ENCODE results near the gene EPHA5.

The EPHA5 gene

DNA sequence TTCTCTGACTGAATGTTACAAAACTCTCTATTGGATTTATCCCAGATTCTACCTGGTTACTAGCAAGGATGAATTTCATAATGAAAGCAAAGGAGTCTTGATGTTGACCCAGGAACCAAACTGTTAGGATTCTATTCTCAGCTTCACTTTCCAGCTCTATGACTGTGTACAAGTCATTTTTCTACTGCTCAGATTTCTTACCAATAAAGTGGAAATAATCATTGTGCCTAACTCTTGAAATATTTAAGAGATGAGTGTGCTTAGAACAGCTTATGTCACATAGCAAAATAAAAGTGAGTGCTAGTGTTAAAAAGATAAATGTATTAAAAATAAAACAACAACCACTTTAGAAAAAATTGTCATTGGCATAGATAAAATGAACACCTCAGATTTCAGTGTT is 45.6 kb downstream of the EPHA5 start:
- ATAC-seq (no peak), DNase-seq (no peak)

DNA sequence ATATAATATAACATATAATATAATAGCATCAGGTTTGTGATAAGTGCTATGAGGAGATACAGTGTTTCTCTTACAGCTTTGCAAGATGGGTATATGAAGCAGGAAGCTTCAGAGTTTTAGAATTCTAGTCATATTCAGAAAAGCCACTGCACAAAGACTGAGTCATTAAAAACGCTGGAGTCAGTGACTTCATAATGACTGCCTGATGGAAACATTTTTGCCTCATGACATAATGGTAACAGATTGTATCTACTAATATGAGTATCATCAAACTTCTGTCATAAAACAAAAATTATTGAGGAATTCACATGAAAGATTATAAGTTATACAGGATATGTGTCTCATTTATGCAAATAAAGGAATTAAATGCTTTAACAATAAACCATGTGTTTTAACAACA is 46.8 kb downstream of the EPHA5 start:
- ATAC-seq: no peak
- DNase-seq: no peak

DNA sequence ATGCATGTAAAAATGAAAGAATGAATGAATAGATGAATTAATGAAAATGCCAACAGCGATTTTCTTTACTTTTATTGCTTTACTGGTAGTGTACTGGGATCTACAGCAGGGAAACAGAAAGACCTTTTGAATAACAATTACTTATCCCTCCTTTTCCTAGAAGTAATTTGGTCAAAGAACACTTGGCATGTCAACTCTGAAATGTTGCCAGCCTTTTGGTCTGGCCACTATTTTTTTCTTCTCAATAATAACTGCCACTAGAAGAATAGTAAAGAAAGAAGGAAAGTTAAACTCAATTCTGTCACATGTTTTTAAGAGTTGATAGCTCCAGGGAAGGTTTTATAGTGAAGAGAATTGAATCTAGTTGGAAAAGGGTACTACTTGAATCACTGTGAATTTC is 52.9 kb downstream of the EPHA5 start:
- ATAC-seq (no peak), DNase-seq (no peak)

DNA sequence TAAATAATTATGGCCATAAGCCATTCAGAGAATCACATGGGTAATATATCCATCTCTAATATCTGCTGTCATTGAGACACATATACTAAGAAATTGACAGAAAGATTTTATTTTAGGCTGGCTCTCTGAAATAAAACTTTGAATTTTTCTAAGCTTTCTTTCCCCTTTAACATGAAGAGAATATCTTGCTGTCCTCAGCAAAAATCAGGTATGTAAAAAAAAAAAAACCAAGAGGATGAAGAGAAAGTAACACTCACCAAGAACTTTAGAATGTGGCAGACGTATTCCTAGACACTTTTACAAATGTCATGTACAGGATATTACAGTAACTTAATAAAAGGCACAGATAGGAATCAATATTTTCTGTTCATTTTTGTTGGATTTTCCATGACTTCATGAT is 65.8 kb downstream of the EPHA5 start:
- no peak for DNase-seq
- no peak for ATAC-seq

DNA sequence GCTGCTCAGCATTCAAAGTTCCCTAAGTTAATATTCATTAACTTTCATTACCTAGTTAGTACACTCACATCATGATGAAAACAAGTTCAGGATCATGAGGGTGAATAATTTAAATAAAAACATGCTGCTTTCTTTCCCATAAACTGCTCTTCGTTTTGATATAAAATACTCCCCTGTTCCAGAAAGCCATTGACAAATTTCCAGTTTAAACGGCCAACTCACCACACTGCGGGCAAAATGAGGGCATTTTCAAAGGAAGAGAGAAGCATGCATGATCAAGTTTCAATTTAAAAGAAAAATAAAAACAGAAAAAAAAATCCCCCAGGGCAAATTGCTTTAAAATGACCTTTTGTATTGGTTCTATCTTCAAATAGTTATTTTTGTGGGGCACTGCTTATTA is 69.6 kb downstream of the EPHA5 start:
- DNase-seq (no peak), ATAC-seq (no peak)

DNA sequence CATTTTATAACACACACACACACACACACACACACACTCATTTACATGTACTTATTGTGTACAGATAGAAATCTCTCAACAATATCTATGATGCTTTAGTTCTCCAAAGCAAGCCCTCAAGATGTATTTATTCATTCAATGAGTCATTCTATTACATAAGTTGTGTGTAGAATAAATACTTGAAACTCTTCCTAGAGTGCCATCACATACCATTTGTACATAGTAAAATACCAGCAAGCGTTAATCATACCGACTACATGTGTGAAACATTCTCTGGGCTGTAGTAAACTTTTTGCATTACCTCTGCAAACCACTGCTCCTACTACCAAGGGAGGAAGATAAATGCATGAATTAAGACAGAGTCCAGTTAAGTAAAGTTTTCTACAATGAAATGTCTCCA is 70.9 kb downstream of the EPHA5 start:
- no peak for DNase-seq
- ATAC-seq: no peak

DNA sequence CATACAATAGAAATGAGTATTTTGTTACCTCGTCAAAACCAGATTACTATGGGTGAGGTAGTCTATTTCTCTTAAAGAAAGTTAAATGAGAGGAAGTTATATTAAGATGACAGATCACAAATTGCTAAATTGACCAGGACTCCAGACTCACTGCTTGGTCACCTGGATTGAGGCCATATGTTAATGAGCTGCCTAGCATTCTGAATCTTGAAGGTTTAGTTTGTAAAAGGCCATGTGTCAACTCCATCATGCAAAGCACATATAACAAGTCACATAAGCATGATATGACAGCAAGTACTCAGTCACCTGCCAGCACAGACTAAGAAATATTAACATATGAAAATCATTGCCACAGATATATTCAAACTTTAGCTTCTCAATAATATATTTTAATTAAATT is 72.6 kb downstream of the EPHA5 start:
- ATAC-seq (no peak), DNase-seq (no peak)

DNA sequence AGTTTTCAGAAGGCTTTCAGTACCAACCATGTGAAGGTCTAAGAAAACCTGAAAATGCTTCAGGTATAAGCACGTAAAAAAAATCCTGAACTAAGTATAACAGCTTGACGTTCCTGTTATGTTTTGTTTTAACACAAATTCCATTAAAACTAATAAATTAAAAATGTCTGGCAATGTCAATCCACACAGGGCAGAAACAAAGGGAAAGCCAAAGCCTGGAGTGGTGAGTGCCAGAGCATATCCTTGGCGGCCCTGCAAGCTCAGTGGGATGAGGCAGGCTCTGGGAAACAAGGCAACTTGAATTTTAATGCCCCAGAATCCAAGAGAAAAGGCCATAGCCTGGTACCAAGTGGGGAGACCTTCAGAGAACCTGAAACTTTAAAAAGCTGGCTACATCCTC is 78.2 kb downstream of the EPHA5 start:
- ATAC-seq (no peak), DNase-seq (no peak)

DNA sequence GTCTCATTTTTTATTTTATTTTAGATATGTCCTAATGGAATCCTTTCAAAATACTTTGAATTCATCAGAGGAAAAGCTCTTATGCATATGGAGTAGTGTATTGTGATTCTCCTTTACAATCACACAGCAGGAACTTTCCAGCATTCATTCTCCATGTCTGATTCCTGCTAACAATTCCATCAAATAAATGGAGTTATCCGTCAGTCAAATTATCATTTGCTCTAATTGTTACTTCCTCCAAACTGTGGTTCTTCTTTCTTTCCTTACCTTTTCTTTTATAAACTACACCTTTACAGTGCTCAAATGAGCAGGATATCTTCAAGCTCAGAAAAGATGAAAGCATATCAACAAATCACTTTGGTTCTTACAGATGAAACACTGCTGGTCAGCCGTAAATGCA is 80.4 kb downstream of the EPHA5 start:
- no peak for ATAC-seq
- DNase-seq: no peak

DNA sequence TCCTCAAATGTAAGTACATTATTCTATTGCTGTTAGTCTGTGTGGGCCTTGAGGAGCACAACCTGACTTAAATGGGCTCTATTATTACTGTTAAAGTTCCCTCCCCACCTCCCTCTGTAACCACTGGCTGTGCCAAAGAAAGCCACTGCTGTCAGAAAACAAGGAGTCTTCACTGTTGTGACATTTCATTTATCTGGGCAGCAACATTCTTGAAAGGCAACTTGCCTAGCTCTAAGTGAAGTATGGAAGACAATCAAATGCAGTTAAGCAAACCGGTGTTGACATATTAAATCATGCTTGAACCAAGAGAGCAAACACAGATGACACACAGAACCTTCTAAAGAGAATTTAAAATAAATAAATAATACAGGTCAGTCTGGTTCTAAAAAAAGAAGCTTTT is 81.0 kb downstream of the EPHA5 start:
- ATAC-seq (no peak), DNase-seq (no peak)

DNA sequence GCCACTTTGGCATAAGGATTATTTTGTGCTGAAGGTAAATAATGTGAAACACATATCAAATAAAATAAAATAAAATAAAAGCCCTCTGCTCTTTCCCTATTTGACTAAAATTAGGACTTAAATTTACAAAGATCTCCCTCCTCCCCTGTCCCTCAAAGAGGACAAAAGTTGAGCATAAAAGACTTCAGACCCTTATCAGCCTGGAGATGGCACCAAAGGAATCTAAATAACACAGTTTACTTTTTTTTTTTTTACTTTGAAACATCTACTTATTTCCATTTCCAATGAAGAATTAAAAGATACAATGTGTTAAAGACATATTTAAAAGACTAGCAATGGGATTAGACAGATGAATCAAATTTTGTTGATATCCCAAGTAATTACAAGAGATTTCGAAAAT is 89.7 kb downstream of the EPHA5 start:
- ATAC-seq (no peak), DNase-seq (no peak)

DNA sequence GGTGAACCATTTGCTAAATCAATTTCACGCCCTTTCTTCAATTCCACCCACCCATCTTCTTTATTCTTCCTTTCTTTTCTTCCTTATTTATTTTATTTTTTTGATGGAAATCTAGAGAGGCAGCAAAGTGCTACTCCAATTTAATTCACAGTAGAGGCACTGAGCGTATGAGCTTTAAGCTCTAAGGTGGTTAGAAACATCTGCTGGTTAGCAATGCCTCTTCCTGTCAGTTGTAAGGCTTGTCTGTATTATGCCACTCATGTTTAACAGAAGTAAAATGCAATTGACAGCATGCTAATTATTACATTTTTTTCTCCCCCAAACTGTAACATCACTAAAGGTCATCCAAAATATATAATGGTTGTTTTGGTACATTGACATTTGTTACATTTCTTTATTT is 103.8 kb downstream of the EPHA5 start:
- no peak for ATAC-seq

DNA sequence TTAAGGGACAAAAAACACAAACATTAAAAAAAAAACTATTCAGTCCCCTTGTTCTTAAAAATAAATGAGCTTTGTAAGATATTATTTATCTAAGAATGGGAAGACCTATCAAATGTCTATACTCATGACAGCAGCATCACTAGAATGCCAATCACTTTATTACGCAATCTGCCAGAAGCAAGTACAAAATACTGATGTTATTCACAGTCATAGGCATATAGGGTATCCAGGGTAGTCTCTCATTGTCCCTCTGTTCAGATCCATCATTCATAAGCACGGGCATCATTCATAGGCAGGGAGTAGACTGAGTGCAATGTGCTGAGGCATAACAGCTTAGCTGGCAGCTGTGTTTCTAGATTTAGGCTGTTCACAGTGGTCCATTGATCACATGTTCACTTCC is 109.1 kb downstream of the EPHA5 start:
- no peak for DNase-seq
- no peak for ATAC-seq

More for the DNA sequence above, 103.8 kb downstream of the EPHA5 start:
- no peak for DNase-seq

DNA sequence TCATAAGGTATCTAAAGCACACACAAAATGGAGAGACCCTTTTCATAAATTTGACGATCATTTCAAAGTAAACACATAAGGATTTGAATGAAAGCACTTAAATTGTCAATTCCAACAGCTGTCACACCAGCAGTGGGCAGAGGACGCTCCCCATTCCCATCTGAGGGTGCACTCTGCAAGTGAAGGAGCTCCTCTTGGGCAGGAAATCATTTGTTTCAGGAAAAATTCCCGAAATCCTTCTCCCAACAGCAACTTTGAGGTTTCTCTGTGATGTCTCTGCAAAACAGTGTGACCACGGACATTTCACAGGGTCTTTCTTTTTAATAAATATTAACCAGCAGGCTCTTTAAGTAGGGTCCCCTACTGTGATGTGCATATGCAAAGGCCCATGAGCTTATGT is 111.0 kb downstream of the EPHA5 start:
- ATAC-seq: no peak
- DNase-seq: no peak

DNA sequence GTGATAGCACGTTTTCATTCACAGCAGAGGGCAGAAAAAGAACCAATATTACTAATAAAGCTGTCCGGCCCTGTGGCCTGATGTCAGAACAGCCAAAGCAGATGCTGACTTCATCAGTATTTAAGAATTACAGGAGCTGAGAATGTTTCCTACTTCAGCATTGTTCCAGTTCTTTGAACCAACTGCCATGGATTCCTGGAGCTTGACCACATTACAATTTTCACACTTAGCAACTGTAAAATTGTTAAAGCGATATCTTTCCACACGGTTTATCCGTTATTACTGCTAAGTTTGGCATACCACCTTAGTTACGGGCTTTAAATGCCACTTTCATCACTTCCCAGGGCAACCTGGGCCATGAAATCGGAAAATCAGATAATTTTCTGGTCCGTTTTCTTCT is 118.2 kb downstream of the EPHA5 start:
- ATAC-seq (no peak), DNase-seq (no peak)

DNA sequence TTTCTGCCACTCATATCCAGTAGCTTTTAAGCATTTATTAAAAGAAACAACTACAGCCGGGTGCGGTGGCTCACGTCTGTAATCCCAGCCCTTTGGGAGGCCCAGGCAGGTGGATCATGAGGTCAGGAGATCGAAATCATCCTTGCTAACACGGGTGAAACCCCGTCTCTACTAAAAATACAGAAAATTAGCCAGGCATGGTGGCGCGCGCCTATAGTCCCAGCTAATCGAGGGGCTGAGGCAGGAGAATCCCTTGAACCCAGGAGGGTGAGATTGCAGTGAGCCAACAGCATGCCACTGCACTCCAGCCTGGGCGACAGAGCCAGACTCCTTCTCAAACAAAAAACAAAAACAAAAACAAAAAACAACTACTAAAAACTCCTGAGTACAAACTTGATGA is 119.8 kb downstream of the EPHA5 start:
- ATAC-seq: no peak
- no peak for DNase-seq

DNA sequence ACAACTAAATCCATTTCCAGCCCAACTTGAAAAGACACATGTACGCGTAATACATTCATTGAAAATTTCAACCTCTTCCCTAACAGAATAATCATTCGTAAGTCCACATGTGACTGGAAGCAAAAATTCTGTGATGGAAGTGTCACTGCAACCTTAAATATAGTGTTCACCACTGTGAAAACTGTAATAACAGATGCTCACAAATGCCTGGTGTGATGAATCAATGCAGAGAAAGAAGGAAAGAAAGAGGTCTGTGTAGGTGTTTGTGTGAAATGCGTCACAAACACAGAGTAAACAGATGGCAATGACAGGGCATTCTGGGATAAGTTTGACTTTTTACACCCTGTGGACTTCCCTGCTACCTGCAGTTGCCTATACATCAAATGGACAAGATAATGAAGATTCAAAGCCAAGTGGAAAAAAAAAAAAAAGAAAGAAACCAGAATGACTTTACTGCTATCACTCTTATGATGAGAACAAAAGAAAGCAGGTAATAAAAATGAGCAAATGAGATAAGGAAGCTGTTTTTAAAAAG is 123.3 kb downstream of the EPHA5 start:
- DNase-seq: no peak

DNA sequence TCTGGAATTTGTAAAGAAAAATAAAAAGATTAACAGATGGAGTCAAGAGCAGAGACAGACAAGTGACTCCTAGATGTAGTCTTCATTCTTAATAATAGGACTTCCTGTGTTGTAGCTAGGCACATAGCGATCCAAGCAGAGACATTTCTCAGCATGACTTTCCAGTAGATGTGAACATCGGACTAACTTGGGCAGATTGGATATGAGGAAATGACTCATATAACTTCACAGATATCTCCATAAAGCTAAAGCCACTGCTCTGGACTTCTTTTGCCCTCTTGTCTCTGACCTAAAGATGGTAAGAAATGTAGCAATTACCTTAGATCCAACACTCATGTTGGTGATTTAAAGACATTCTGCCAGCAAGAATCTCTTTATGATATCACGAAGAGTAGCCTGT is 131.7 kb downstream of the EPHA5 start:
- no peak for DNase-seq
- ATAC-seq: no peak

More for the DNA sequence above, 123.3 kb downstream of the EPHA5 start:
- ATAC-seq: no peak

DNA sequence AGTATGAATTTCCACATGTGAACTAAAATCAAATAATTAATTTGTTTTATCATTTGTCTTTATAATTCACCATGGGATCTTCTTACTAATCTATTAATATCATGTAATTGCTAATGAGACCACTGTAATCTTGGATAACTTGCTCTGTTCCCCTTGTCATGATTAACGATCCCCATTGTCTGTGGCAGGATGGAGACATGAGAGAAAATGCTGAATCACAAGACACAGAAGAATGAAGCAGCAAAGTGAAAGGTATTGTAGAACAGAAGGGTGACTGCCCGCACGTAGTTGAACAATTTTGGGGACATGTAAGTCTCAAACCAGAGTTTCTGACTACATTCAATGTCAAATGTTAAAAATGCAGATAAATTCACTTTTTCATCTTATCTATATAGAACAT is 135.2 kb downstream of the EPHA5 start:
- ATAC-seq (no peak), DNase-seq (no peak)

DNA sequence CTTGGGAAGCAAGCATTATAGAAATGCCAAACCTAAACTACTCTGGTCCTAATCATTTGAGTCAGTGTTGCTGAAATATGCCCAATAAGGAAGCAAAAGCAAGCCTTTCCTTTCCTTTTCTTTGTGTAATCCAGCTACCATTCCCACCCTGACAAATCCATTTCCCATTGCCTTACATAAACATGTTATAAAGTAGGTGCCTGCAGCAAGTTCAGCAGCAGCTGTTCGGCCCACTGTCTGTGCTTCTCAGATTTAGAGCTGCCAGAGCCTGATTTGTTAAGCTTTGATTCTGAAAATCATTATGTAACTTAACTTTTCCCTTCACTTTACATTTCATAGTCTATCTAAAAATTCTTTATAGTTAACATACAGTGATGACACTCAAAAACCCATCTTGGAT is 148.6 kb downstream of the EPHA5 start:
- no peak for DNase-seq
- no peak for ATAC-seq

DNA sequence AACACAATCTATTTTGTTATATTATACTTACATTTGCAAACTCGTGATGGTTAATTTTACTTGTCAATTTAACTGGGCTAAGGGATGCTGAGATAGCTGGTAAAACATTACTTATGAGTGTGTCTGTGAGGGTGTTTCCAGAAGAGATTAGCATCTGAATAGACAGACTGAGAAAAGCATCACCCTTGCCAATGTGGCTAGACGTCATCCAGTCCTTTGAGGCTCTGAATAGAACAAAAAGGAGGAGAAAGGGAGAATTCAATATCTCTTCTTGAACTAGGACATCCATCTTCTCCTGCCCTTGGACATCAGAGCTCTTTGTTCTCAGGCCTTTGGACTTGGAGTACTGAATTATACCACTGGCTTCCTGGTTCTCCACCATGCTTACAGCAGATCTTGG is 154.6 kb downstream of the EPHA5 start:
- ATAC-seq: no peak
- DNase-seq: no peak

DNA sequence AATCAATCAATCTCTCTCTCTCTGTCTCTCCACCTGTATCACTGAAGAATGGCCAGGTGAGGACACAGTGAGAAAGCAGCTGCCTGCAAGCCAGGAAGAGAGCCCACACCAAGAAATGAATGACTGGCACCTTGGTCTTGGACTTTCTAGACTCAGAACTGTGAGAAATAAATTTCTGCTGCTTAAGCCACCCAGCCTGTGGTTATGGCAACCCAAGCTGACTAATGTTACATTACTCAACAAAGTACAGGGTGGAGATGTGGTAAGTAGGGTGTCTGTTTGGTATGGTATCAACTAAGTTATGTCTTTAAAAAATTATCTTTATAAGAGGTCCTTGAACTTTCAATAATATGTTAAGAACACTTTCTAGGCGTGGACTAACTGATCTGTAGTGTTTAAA is 159.3 kb downstream of the EPHA5 start:
- no peak for ATAC-seq
- no peak for DNase-seq

DNA sequence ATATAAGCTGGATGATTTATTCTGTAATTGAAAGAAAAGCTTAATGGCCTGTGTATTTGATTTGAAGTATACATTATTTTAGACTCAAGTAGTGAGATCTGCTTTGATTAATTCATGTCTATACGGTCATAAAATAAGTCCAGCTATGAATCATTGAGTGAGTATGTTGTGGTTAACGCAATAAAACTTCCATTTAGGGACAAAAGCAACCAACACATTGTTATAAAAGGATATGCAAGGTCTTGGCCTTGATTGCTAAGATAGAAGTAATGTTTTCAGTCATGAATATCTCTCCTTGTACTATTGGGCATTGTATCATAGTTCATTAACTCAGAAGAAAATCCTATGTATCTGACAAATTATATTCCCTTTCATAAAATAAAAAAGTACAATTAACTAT is 162.1 kb downstream of the EPHA5 start:
- DNase-seq (no peak), ATAC-seq (no peak)

DNA sequence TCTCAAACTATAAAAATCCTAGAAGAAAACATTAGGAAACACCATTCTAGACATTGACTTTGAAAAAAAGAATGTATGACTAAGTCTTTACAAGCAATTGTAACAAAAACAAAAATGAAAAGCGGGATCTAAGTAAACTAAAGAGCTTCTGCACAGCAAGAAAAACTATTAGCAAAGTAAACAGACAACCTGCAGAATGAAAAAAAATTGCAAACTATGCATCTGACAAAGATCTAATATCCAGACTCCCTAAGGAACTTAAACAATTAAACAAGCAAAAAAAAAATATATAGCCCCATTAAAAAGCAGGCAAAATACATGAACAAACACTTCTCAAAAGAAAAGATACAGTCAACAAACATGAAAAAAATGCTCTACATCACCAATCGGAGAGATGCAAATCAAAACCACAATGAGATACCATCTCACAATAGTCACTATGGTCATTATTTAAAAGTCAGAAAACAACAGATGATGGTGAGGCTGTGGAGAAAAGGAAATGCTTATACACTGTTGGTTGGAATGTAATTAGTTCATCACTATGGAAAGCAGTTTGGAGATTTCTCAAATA is 168.1 kb downstream of the EPHA5 start:
- no peak for ATAC-seq
- DNase-seq: no peak

DNA sequence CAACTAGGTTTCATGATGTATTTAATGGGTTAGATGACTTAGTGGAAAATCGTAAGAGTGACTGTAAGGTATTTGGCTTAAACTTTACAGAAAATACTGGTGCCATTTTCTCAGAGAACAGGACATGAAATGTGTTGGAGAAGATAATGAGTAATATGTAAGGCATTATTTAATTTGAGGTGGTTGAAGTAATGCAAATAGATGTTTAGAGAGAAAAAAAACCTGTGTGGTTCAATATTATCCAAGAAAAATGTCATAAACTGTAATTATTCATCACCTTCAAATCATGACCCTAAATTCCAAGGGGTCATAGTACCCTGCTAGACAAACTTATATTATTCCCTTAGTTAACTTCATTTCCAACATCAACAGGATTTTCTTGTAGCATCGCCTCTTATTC is 171.7 kb downstream of the EPHA5 start:
- DNase-seq (no peak), ATAC-seq (no peak)
